ENCODE results near the gene CDKN2B-AS1.

Gene CDKN2B-AS1

DNA sequence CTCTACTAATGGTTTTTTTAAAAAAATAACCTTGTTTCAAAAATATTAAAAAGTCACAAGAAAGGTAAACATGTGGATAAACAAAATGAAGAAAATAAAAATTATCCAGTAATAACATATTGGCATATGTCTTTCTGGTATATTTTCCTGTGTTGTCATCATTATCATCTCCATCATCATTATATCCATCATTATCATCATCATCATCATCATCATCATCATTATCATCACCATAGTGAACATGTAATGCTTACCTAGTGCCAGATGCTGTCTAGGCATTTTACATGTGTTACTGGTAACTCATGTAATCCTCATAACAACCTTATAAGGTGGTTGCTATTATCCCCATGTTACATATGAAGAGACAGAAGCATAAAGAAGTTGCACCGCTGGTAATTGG, 126.0 kb downstream of the CDKN2B-AS1 start:
- DNase-seq = no peak

DNA sequence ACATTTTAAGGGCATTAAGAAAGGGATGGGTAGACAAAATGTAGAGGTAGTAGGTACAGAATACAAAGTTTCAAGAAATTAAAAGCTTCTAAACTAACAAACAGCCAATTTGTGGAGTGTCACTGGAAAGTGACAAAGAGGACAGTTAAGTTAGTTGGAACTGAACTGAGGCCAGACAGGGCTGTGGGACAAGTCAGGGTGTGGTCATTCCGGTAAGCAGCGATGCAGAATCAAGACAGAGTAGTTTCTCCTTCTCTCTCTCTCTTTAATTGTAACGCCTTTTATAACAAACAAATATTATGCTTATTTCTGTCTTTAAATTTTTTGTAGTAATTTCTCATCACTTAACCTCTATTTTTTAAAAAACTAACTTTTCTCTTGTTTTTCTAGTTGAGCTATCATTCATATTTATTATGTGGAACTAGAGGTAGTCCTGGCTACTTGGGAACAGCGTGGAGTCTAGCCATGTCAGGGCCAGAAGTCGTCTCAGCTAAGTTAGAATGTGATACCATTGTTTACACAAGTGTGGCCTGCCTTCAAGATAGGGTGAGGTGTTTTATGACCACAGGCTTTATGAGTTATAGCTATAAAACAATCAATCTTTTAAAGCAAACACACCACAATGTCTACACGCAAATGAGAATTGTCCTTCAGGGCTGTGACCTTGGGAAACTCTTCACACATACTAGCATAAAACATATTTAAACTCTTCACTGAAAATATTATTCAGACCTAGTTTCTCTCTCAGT, 129.8 kb downstream of the CDKN2B-AS1 start:
- DNase-seq = no peak

DNA sequence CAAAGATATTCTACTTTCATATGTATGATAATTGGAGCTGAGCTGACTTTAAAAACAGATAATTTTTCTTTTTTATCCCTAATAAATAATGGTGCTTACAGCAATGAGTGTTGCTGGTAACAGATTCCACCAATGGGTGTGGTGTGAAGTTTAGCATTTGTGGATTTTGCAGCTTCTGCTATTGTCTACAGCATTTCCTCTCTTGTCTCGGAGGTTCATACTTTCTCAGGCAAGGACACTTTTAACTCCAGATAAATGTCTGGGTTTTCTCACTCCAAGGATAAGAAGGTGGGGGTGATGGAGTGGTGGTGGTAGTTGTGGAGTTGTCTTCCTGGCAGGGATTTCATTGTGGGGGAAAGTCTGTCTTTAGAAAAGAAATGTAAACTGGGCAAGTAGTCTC, 134.5 kb downstream of the CDKN2B-AS1 start:
- no peak for DNase-seq

DNA sequence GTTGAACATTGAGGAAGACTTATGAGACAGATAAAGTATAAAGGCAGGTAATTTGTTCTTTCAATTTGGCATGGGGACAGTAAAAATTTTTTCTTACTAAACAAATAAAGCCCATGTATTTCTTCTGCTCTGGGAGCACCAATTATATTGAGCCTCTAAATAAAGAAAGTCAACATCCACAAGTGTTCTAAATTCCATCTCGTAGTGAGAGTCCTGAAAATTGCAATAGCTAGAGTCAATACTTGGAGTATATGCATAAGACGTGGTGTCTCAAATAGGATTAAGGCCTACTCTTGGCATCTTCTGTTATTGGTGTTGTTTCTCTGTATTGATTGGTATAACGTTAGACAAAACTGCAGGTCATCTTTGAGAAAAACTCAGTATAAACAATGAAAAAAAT, 135.0 kb downstream of the CDKN2B-AS1 start:
- DNase-seq = no peak

DNA sequence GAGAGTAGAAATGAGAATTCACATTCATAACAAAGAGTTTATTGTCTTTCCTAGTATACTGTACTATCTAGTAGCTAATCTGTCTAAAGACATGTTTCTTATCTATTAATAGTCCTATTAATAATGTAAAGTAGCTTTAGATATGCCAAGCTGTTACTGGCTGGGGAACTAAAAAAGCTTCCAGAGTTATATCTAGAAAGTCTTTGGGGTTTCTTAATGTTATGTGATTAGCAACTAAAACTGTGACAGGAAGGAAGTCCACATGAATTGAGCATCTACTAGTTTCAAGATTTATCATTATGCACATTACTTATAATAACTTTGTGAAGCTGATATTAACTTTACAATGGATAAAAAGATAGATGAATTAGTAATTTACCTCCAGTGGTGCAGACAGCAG, 137.2 kb downstream of the CDKN2B-AS1 start:
- no peak for DNase-seq

DNA sequence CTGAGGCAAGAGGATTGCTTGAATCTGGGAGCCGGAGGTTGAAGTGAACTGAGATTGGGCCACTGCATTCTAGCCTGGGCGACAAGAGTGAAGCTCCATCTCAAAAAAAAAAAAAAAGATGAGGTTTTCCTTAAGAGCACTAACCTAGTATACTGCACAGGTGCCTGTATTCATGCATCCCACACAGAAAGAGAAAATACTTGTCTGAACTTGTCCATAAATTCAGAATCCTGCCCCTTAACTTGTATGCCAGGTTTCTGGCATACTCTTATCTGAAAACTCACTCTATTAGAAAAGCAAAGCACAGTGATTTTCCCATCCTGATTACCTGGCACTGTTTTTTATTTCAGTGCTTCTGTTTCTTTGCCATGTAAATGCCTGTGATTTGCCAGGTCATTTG, 139.8 kb downstream of the CDKN2B-AS1 start:
- no peak for DNase-seq

DNA sequence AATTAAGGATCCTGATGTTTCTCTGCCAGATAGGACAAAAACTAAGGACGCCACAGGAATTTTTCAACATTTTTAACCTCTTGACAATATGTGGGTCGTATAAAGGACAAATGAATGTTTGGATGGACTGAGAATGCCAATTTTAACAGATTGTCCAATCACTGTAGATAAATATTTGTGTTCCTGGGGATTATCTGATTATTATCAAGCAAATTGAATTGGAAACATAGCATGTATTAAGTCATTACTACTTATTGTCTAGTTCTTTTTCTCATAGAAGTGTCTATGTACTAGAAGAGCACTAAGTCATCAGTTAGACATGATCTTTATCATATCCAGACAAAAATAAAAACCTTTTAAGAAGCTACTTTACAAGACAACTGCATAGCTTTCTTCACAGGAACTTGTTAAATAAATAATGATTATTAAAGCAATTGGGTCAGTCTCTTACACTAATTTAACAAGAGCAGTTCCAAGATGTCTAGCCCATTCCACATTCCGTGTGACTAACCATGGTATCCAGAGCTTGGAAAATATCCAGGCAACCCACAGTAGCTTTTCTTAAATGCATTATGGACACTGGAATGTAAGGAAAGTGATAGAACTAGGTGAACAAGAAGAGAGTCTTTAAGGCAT, 142.0 kb downstream of the CDKN2B-AS1 start:
- no peak for DNase-seq

DNA sequence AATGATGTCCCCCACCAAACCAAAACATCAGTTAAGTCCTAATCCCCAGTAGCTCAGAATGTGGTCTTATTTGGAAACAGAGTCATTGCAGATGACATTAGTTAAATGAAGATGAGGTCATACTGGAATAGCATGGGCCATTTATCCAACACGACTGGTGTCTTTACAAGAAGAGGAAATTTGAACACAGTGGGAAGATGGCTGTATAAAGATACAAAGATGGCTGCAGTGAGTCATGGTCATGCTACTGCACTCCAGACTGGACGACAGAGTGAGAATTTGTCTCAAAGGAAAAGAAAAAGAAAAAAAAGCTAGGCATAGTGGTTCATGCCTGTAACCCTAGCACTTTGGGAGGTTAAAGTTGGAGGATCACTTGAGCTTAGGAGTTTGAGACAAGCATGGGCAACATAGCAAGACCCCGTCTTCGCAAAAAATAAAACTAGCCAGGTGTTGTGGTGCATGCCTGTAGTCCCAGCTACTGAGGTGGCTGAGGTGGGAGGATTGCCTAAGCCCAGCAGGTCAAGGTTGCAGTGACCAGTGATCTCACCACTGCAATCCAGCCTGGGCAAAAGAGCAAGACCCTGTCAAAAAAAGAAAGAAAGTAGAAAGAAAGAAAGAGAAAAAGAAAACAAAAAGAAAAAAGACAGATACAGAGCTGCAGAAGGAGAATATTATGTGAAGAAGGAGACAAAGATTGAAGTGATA, 144.5 kb downstream of the CDKN2B-AS1 start:
- no peak for DNase-seq

DNA sequence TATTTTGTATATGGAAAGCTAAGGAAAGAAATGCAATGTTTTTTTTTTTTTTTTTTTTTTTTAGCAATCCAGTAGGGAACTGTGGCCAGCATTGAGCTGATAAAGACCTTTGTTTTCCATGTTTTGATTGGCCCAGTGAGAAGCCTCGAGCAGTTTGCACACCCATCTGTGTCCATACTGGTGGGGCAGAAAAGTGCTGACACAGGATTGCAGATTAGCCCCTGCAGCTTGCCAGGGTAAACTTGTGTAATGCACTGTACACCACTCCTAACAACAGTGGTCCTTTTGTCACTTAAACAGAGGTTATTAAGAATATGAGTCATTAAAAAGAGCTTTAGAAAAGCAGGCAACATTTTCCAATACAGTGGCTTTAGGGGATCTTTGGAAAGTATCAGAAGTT, 147.3 kb downstream of the CDKN2B-AS1 start:
- DNase-seq = no peak

DNA sequence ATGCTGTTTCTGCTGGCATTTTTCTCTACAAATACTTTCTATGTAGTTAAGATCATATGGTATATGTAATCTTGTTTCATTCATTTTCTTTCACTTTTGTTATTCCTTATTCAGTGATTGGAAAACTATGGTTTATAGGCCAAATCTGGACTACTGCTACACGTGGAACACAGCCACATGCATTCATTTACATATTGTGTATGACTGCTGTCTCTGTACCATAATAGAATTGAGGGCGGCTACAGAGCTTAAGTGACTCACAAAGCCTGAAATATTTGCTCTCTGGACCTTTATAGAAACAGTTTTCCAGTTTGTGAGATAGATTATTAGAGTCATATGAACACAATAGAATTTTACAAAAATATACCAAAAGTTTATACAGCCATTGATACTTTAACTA, 148.1 kb downstream of the CDKN2B-AS1 start:
- DNase-seq = no peak

DNA sequence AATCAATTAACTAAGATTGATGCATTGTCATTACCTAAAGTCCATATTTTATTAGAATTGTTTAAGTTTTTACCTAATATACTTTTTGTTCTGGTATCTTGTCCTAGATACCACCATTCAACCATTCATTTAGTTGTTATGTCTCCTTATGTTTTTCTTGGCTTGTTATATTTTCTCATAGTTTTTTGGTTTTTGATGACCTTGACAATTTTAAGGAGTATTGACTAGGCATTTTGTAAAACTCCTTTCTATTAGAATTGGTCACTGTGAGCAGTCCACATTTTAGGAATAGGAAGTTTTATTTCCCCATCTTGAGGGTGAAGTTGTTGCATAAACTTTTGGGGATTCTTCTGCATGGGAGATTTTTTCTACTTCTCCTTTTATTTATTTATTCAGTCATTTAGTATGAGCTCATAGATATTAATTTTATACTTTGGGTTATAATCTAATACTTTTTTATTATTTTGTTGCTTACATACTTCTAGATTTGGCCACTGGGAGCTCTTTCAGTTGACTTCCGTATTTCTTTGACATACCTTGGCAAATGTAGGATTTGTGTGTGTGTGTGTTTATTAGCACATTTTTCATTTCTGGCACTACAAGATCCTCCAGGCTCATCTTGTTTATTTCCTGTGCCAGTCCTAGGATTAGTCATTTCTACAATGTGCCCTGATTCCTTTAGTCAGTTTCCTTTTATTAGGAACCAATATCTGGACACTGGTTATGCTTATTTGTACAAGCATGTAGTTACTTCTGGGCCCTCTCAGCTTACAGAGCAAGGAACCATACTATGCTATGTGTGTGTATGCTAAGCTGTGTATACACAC, 149.4 kb downstream of the CDKN2B-AS1 start:
- DNase-seq = no peak

DNA sequence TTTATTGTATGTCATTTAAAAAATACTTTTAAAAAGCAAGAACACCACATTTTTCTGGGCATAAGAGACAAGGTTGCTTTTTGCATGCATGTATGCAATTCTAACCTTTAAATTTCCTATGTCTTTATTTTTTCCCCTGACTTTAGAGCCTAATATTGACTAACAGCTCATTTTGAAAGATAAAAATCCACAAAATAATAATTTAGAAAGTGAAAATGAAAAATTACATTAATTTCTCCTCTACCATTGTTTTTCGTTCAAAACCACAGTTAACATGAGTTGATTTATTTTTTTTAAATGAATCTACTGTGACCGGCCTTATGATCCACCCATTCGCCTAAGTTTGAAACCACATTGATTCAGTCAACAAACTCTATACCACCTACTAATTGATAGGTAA, 152.0 kb downstream of the CDKN2B-AS1 start:
- DNase-seq = no peak

DNA sequence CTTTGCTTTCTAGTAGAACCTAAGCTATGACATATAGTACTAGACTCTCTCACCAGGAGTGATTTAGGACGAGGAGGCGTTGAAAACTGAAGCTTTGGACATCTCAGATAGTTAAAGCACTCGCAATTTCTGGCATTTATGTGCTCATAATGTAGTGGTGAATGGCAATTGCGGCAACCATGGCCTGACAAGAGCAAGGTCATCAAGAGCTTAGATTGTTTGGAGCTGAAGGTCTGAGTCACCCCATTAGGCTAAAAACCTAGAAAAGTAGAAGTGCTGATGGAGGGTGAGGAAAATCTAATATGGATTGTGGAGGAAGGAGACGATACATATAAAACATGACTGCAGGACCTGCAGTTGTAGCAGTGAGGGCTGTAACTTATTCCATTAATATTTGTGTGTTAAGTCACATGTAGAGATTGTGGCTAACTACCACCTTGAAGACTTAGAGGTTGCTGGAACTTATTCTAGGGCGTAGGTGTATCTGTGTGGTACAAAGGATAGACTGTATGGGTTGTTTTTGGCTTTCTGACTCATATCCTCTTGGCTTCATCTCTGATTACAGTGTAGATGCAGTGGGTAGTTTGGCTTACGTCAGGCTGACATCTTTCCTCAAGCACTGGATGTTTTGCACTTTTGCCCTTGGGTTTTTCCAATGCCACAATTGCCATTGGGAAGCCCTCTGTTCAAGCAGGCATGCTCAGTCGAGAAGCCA, 153.4 kb downstream of the CDKN2B-AS1 start:
- no peak for DNase-seq

DNA sequence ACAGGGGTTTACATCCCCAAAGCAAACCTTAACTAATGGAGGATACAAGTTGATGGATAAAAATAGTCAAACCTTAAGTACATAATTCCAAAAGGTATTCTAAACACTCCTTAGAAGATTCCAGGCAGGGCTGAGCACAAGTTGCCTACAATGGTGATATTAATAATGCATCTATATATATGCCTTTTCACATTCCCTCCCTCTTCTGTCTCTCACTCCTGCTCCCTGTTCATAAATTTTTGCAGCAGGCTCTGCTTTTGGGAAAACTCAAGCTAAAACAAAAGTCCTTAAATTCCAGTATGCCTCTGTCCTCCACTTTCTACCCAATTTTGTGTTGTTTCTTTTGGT, 153.9 kb downstream of the CDKN2B-AS1 start:
- no peak for DNase-seq

DNA sequence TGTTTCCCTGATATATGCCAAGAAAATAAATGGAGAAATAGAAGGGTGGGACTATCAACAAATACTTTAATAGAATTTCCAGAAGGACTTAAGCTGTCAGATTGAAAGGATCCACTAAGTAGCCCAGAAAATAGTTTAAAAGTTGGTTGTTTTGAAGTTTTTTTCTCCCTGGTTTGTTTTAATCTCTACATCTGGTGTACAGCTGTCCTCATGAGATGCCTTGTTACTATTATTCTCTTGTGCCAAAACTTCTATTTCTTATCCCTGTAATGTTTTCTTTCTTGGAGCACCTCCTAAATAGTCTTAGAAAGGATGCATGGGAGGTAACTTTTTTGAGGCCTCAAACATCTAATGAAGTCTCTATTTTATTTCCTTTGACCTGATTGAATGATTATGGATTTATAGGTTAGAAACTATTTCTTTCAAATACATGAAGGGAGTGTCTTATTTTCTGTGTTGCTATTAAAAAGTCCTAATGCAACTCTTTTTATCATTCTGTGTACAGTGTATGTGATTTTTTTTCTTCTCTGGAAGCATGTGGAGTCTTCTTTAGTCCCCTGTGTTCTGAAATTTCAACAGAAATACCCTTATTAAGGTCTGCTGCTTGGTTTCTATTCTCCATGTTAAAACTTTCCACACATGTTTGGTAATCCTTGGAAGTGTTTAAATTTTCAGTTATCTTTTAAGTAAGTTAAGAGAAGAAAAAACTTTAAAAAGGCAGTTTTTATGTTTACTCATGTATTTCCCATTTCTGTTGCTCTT, 154.5 kb downstream of the CDKN2B-AS1 start:
- DNase-seq = no peak

DNA sequence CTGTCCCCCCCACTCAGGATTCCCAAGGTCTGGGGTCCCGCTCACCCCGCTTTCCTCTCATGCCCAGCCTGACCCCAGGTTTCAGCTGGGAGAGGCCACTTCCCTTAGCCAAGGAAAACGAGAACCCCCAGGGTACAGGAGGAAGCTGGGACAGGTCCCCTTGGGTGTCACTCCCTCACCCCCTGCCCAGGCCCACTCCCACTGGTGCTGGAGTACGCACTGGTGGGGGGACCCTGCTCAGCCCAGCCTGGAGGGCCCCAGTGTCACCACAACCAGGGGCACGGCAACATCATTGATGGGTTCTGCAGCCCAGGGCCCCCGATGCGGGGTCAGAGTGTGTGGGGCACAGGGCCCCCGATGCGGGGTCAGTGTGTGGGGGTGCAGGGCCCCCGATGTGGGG, 159.5 kb downstream of the CDKN2B-AS1 start:
- DNase-seq = no peak

DNA sequence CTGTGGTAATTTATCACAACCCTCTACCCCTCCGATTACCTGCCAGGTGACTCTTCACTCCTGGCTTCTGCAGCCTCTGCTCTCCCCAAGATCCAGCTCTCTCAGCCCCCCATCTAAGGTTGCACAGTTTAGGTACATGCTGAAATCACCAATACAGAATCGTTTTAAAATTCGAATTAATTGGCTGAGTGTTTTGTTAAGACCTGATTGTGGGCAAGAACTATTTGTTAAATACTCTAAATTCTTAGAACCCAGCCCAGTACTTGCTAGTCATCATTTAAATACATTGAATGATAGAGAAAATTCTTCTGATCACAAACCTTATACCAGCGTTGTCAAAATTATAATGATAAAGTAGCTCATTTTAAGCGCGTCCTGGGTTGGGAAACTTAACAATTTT, 162.0 kb downstream of the CDKN2B-AS1 start:
- DNase-seq = no peak

DNA sequence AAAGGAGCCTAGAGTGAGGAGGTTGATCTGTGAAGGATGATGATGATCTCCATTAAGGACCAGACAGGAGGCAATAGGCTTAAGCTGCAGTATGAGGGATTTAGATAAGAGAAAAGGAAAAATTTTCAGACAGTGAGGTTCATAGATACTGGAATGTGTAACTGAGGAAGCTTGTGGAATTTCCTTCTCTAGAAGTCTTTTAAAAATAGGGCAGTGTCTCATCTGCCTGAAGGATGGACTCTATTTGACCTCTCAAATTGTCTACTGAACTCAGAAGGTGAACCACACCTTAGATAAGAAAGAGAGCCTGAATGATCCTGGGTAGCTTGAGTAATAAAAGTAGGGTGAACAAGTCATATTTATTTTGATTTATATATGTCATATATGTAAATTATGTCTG, 162.7 kb downstream of the CDKN2B-AS1 start:
- DNase-seq = no peak

DNA sequence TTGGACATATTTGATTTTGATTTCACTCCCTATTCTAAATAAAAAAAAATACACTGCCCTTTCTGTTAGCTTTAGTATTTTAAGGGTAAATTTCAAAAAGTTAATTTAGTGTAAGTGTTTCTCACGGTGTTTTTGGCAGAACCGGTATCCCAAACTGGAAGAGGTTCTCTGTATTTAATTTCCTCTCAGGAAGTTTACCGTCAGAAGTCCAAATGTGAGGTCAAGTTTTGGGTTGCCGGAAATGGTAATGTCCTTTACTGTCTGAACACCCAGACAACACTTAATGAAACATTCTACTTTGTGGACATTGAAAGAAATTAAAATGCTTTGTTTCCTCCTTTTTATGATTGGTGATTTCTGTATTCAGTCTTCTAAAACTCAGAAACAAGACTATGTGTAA, 163.2 kb downstream of the CDKN2B-AS1 start:
- no peak for DNase-seq

DNA sequence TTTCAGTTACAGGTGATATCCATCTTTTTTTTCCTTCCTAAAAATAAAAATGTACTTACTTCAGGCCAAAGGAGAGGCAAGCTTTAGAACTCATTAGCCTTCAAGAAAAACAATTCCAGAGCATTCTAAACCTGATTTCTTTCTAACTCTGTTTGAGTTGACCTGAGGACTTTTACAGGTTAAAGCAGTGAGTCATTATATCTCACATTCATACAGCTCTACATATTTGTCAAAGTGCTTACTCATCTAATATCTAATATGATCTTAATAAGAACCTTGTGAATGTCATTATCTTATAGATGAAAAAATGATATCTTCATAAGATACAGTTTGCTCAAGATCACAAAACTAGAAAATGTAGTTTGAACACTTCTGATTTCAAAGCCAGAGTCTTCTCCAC, 163.7 kb downstream of the CDKN2B-AS1 start:
- DNase-seq = no peak

DNA sequence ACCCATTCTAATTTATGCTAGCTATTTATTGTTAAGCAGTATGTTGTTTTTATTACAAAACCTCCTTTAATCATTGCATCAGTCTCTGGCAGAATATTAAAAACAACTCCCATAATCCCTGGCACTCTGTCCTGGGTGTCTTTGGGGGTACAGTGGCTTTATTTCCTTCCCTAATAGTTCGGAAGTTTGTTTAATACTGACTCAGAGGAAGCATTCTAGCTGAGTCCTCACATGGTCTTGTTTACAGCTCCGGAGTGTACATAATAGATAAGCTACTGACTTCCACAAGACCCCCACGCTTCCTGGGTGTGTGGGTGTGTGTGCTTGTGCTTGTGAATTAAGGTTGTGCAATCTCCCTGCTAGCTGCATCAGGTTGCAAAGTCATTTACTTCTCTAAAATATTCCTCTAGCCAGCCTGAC, 164.3 kb downstream of the CDKN2B-AS1 start:
- DNase-seq = no peak

DNA sequence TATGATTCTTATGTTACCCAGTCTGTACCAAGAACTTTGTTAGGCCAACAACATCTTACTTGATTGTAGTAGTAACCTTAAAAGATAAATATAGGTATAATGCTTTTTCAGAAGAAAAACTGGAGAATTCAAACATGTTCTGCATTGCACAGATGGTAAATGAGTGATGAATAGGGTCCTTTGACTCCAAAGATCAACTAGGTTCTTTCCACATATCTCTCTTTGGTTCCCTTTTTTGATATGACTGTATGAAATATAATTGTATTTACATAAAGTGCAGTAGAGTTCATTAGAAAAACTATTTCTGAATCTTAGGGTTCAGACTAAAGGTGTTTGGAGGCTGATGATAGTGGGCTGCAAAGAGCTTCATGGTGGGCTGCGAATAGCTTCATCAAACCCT, 165.0 kb downstream of the CDKN2B-AS1 start:
- DNase-seq = no peak

All from activated CD8-positive, alpha-beta memory T cell treated with anti-CD3 and anti-CD28 coated beads, Interleukin-2, amount 50 U/mL, for 48 hours (primary cell).